IMR-90 (cell line): ENCODE results near the gene PHF19. TPM values are rescaled to one million over a fixed set of nuclear protein-coding genes. Genes with fewer than 3 reads are reported as not detected.
A peak's percentile ranks its signal among the peaks of the same experiment; 100 is the strongest.

Source experiments
- ATAC-seq: fragments of 200-7000 bp; cut with Tn5 transposase; 2 replicates; pipeline ENCODE4 v1.9.1; 2020; ENCODE audit warnings: low read depth, mild to moderate bottlenecking, moderate library complexity
- BruUV-seq: library from RNA; stranded (reverse); fragments of 400-500 nt; replicated peaks from 2 replicates; lab custom pipeline; 2021; lab: Mats Ljungman, UMichigan
- CTCF ChIA-PET: fragments of 300-600 bp; formaldehyde crosslinking; extraction: SDS; loops from one replicate; lab custom pipeline; 2021; ENCODE audit warnings: antibody characterized with exemption; lab: Yijun Ruan, JAX
- POLR2A ChIA-PET: fragments of 300-600 bp; sonication (Branson Sonifier 250); formaldehyde crosslinking; loops from one replicate; lab custom pipeline; 2022; ENCODE audit warnings: antibody characterized with exemption; ENCODE audit not compliant: unreplicated experiment; lab: Charles Lee
- DNase-seq: peaks from one replicate; pipeline ENCODE4 v3.0.0; 2013
- H2AFZ ChIP-seq: replicated peaks from 2 replicates; pipeline ENCODE3; 2013; ENCODE audit warnings: low read length, mild to moderate bottlenecking; ENCODE audit not compliant: poor library complexity
- H2AK5ac ChIP-seq: 2 replicates; pipeline ENCODE4 v1.6.1; 2013; ENCODE audit warnings: low read depth, low read length, inconsistent platforms
- H2AK9ac ChIP-seq: replicated peaks from 2 replicates; pipeline ENCODE3; 2013; ENCODE audit warnings: mild to moderate bottlenecking, low read depth, low read length, moderate library complexity; ENCODE audit not compliant: poor library complexity
- H2BK120ac ChIP-seq: 2 replicates; pipeline ENCODE4 v1.6.1; 2013; ENCODE audit warnings: low read depth, low read length, inconsistent platforms
- H2BK15ac ChIP-seq: 3 replicates; pipeline ENCODE4 v1.6.1; 2013; ENCODE audit warnings: low read depth, low read length, inconsistent platforms
- H2BK20ac ChIP-seq: 2 replicates; pipeline ENCODE4 v1.6.1; 2013; ENCODE audit warnings: low read depth, mild to moderate bottlenecking, inconsistent platforms, low read length, moderate library complexity
- H2BK5ac ChIP-seq: 2 replicates; pipeline ENCODE4 v1.6.1; 2013; ENCODE audit warnings: mild to moderate bottlenecking, low read depth, low read length, inconsistent platforms; ENCODE audit not compliant: poor library complexity, severe bottlenecking
- H3K14ac ChIP-seq: replicated peaks from 2 replicates; pipeline ENCODE4 v1.6.1; 2013; ENCODE audit warnings: low read depth, low read length, inconsistent platforms
- H3K18ac ChIP-seq: 2 replicates; pipeline ENCODE4 v1.6.1; 2013; ENCODE audit warnings: low read depth, low read length, control low read depth
- H3K23ac ChIP-seq: 2 replicates; pipeline ENCODE4 v1.6.1; 2013; ENCODE audit warnings: low read depth, low read length, inconsistent platforms
- H3K27ac ChIP-seq: 2 replicates; pipeline ENCODE4 v1.5.1; 2013; ENCODE audit warnings: mild to moderate bottlenecking, control low read depth, low read length; ENCODE audit not compliant: insufficient read depth
- H3K27me3 ChIP-seq: 2 replicates; pipeline ENCODE4 v1.6.1; 2013; ENCODE audit warnings: low read length; ENCODE audit not compliant: control insufficient read depth, insufficient read depth
- H3K36me3 ChIP-seq: 2 replicates; pipeline ENCODE4 v1.6.1; 2013; ENCODE audit warnings: low read length, mixed read lengths; ENCODE audit not compliant: control insufficient read depth, insufficient read depth
- H3K4ac ChIP-seq: 2 replicates; pipeline ENCODE4 v1.6.1; 2013; ENCODE audit warnings: low read depth, low read length, inconsistent platforms
- H3K4me1 ChIP-seq: 2 replicates; pipeline ENCODE4 v1.6.1; 2013; ENCODE audit warnings: low read length, mixed read lengths; ENCODE audit not compliant: control insufficient read depth, insufficient read depth
- H3K4me2 ChIP-seq: 2 replicates; pipeline ENCODE4 v1.6.1; 2013; ENCODE audit warnings: low read depth, mild to moderate bottlenecking, control low read depth, low read length, moderate library complexity
- H3K4me3 ChIP-seq: 2 replicates; pipeline ENCODE4 v1.5.1; 2013; ENCODE audit warnings: low read depth, mild to moderate bottlenecking, control low read depth, low read length, moderate library complexity; ENCODE audit not compliant: insufficient read depth
- H3K56ac ChIP-seq: 2 replicates; pipeline ENCODE4 v1.6.1; 2013; ENCODE audit warnings: low read length, inconsistent platforms; ENCODE audit not compliant: insufficient read depth; ENCODE audit errors: extremely low read depth
- H3K79me1 ChIP-seq, 2 experiments: 2 replicates each; pipeline ENCODE4 v1.6.1; 2013; ENCODE audit warnings: low read length in 2 of 2, inconsistent platforms in 1 of 2, low read depth in 1 of 2
- H3K9ac ChIP-seq: 2 replicates; pipeline ENCODE4 v1.6.1; 2013; ENCODE audit warnings: low read depth, low read length, control low read depth
- H3K9me1 ChIP-seq: 2 replicates; pipeline ENCODE4 v1.6.1; 2013; ENCODE audit warnings: low read length, inconsistent platforms; ENCODE audit not compliant: insufficient read depth
- H3K9me3 ChIP-seq: 2 replicates; pipeline ENCODE4 v1.6.1; 2013; ENCODE audit warnings: low read length; ENCODE audit not compliant: control insufficient read depth, insufficient read depth
- H4K20me1 ChIP-seq: 2 replicates; pipeline ENCODE4 v1.6.1; 2013; ENCODE audit warnings: low read length, inconsistent platforms; ENCODE audit not compliant: insufficient read depth
- H4K5ac ChIP-seq: 2 replicates; pipeline ENCODE4 v1.6.1; 2013; ENCODE audit warnings: mild to moderate bottlenecking, low read depth, low read length, control low read depth
- H4K8ac ChIP-seq, 2 experiments: 2 replicates each; pipeline ENCODE4 v1.6.1; 2013; ENCODE audit warnings: low read depth in 2 of 2, low read length in 2 of 2, control low read depth in 1 of 2, inconsistent platforms in 1 of 2
- H4K91ac ChIP-seq: 2 replicates; pipeline ENCODE4 v1.6.1; 2013; ENCODE audit warnings: low read depth, low read length, inconsistent platforms; ENCODE audit not compliant: insufficient read depth
- BHLHE40 ChIP-seq: fragments of 150-350 bp; IDR thresholded peaks from 2 replicates; pipeline ENCODE4 v1.6.1; 2016; ENCODE audit warnings: mild to moderate bottlenecking, low read depth, low read length
- CEBPB ChIP-seq: IDR thresholded peaks from 2 replicates; pipeline ENCODE4 v1.6.1; 2012; ENCODE audit warnings: low read depth, low read length, improper control_type of control experiment
- CTCF ChIP-seq: conservative IDR thresholded peaks from 2 replicates; pipeline ENCODE4 v1.5.1; 2012; ENCODE audit warnings: mild to moderate bottlenecking, low read depth, low read length, improper control_type of control experiment
- ELK1 ChIP-seq: fragments of 150-350 bp; IDR thresholded peaks from 2 replicates; pipeline ENCODE4 v1.6.1; 2016; ENCODE audit warnings: low read depth, mild to moderate bottlenecking, low read length, moderate library complexity, borderline replicate concordance
- FOS ChIP-seq: fragments of 150-350 bp; IDR thresholded peaks from 2 replicates; pipeline ENCODE4 v1.6.1; 2016; ENCODE audit warnings: low read depth, low read length
- MAFK ChIP-seq: IDR thresholded peaks from 2 replicates; pipeline ENCODE4 v1.6.1; 2012; ENCODE audit warnings: low read depth, low read length, improper control_type of control experiment
- MAZ ChIP-seq: IDR thresholded peaks from 2 replicates; pipeline ENCODE4 v1.6.1; 2012; ENCODE audit warnings: low read depth, mild to moderate bottlenecking, low read length, improper control_type of control experiment, moderate library complexity, borderline replicate concordance
- MXI1 ChIP-seq: IDR thresholded peaks from 2 replicates; pipeline ENCODE4 v1.6.1; 2012; ENCODE audit warnings: low read depth, mild to moderate bottlenecking, low read length, moderate library complexity, borderline replicate concordance
- NFE2L2 ChIP-seq: fragments of 150-350 bp; IDR thresholded peaks from 2 replicates; pipeline ENCODE4 v1.6.1; 2016; ENCODE audit warnings: low read depth, mild to moderate bottlenecking, low read length
- RAD21 ChIP-seq: IDR thresholded peaks from 2 replicates; pipeline ENCODE4 v1.6.1; 2012; ENCODE audit warnings: low read length, improper control_type of control experiment
- RCOR1 ChIP-seq: IDR thresholded peaks from 2 replicates; pipeline ENCODE4 v1.6.1; 2012; ENCODE audit warnings: mild to moderate bottlenecking, low read length, improper control_type of control experiment; ENCODE audit not compliant: insufficient replicate concordance
- RFX5 ChIP-seq: IDR thresholded peaks from 2 replicates; pipeline ENCODE4 v1.8.0; 2012; ENCODE audit warnings: low read depth, mild to moderate bottlenecking, low read length, moderate library complexity
- SMC3 ChIP-seq: fragments of 150-350 bp; IDR thresholded peaks from 2 replicates; pipeline ENCODE4 v1.6.1; 2016; ENCODE audit warnings: low read depth, mild to moderate bottlenecking, antibody characterized with exemption, low read length, moderate library complexity
- USF2 ChIP-seq: fragments of 150-350 bp; IDR thresholded peaks from 2 replicates; pipeline ENCODE4 v1.6.1; 2017; ENCODE audit warnings: mild to moderate bottlenecking, antibody characterized with exemption, low read length, low read depth
- WGBS, 2 experiments: methylation state at CpG; one replicate each; pipeline versions ENCODE4 v1.1.5 to v1.1.7; 2013; ENCODE audit warnings: missing lambda C conversion rate in 2 of 2; ENCODE audit not compliant: insufficient read length in 1 of 2; ENCODE audit errors: extremely low coverage in 2 of 2; 5-methylcytosine and 5-hydroxymethylcytosine counted together
- dilution Hi-C: fragments of 300-500 bp; cut with HindIII; formaldehyde crosslinking; loops from one replicate; pipeline ENCODE4 v1.14.3; 2018; ENCODE audit warnings: low sequenced_read_pairs; ENCODE audit not compliant: unreplicated experiment
- in situ Hi-C: fragments of 300-500 bp; cut with MboI; formaldehyde crosslinking; loops from 3 replicates; pipeline ENCODE4 v1.14.3; 2019; ENCODE audit warnings: low sequenced_read_pairs, inconsistent platforms, mixed read lengths
- intact Hi-C: fragments of 100-400 bp; cut with micrococcal nuclease; formaldehyde crosslinking; loops from 2 replicates; pipeline ENCODE4 v1.10.0; 2022
- polyA plus RNA-seq, 3 experiments: library from polyadenylated mRNA; depleted of rRNA; stranded (reverse); fragments of >200 nt; gene quantifications; 2 replicates each; pipeline ENCODE4 v1.2.3, GENCODE V29; 2012; ENCODE audit warnings: low replicate concordance in 1 of 3
- total RNA-seq: library from RNA; depleted of rRNA; stranded (reverse); fragments of >200 nt; gene quantifications from 2 replicates; pipeline ENCODE4 v1.2.3, GENCODE V29; 2012

PHF19 gene
- total and polyA plus RNA-seq, 2 of the 4 experiments (the other 2 are of a cell fraction): 37.6 to 55.6 TPM

GRCh38 chr9:120846906-120847305 is 30.1 kb downstream of the PHF19 start:
- Histone ChIP-seq H2AK5ac (no peak overlapping the region), H3K4ac (no peak overlapping the region), H2BK20ac (no peak overlapping the region), H2AFZ (no peak overlapping the region), H3K23ac (no peak overlapping the region; the same call in none of the 2 replicates), H4K8ac (no peak overlapping the region), H2BK5ac (no peak overlapping the region), H4K5ac (no peak overlapping the region), H3K9me3 (no peaks in the 10 kb centered on the region), H3K9me1 (peaks cover 9% of the 10 kb centered on the region; the same call in 1 of the 2 replicates), H4K20me1 (no peaks in the 10 kb centered on the region), H3K56ac (no peak overlapping the region), H3K4me1 (peaks cover 1% of the 10 kb centered on the region; the same call in 1 of the 2 replicates), H2BK120ac (no peak overlapping the region), H3K27me3 (no peaks in the 10 kb centered on the region), H3K4me3 (no peak overlapping the region), H3K9ac (no peak overlapping the region), H4K91ac (no peak overlapping the region), H2BK15ac (no peak overlapping the region), H3K18ac (no peak overlapping the region), H3K4me2 (no peak overlapping the region), H3K79me1 (peaks cover 10 to 34% of the 10 kb centered on the region in 2 experiments; a peak in 3 of 4 replicates), H3K27ac (no peak overlapping the region), H2AK9ac (peak overlapping the region; percentile 15), H3K36me3 (peaks cover 2% of the 10 kb centered on the region), H3K14ac (no peak overlapping the region)
- in situ Hi-C loops: no loop called here
- ChIA-PET POLR2A (no interaction called here), CTCF (interaction anchor here (0.6 kb wide), 1 partner anchor 665 kb away, joined by 3 read pairs; no protein-coding TSS in a partner anchor)
- DNase-seq: peak; percentile 26
- intact Hi-C loops: no loop called here
- dilution Hi-C loops: no loop called here
- no peak for ATAC-seq
- no CpG with 5 or more reads among the region's 1 CpG for WGBS, 2 experiments
- TF ChIP-seq SMC3 (no peak), CEBPB (no peak), MAZ (no peak), USF2 (no peak), CTCF (no peak), BHLHE40 (no peak), RCOR1 (no peak), ELK1 (no peak), MXI1 (no peak), MAFK (no peak), RAD21 (no peak), FOS (no peak), NFE2L2 (no peak), RFX5 (no peak)
- no TSS peak for BruUV-seq
